Measurements from ENCODE around the gene CYTH2.
"Not testable (repeated sequence)": the region's sequence is repeated elsewhere in the genome, so short reads cannot be mapped to it uniquely, and the experiment has no call there.

The CYTH2 gene

DNA sequence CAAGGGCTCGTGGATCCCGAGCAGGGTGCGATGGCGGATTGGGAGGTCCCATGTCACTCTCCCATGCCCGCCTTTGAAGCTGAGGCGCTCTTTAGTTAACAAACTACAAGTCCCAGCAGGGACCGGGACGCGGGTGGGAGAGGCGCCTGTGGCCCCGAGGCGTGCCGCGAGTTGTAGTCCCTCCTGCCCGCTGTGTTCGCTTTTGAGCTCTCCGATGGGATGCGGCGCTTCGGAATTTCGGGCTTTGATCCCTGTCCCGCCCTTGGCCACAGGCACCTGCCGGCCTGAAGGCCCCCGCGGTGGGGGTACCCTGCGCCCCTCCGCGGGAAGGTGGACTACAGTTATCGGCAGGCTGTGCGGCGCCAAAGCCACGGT is 11.0 kb downstream of the CYTH2 start:
- H3K4me3 ChIP-seq (ENCODE audit: low read length): peak overlapping the region; percentile 58
- no peaks in the 10 kb centered on the region for H3K9me3 ChIP-seq (replicated peaks; ENCODE audit: low read length)
- H3K4me2 ChIP-seq (ENCODE audit: low read length): peak overlapping the region; percentile 81
- H3K4me1 ChIP-seq (ENCODE audit: control insufficient read depth, insufficient read depth, low read length): peaks cover 25% of the 10 kb centered on the region
- peak overlapping the region; percentile 52 for H3K9ac ChIP-seq (ENCODE audit: low read depth, low read length)
- H3K36me3 ChIP-seq (ENCODE audit: insufficient read depth, low read length): peaks cover 42% of the 10 kb centered on the region
- no peaks in the 10 kb centered on the region for H3K27me3 ChIP-seq (ENCODE audit: control insufficient read depth, insufficient read depth, low read length)

DNA sequence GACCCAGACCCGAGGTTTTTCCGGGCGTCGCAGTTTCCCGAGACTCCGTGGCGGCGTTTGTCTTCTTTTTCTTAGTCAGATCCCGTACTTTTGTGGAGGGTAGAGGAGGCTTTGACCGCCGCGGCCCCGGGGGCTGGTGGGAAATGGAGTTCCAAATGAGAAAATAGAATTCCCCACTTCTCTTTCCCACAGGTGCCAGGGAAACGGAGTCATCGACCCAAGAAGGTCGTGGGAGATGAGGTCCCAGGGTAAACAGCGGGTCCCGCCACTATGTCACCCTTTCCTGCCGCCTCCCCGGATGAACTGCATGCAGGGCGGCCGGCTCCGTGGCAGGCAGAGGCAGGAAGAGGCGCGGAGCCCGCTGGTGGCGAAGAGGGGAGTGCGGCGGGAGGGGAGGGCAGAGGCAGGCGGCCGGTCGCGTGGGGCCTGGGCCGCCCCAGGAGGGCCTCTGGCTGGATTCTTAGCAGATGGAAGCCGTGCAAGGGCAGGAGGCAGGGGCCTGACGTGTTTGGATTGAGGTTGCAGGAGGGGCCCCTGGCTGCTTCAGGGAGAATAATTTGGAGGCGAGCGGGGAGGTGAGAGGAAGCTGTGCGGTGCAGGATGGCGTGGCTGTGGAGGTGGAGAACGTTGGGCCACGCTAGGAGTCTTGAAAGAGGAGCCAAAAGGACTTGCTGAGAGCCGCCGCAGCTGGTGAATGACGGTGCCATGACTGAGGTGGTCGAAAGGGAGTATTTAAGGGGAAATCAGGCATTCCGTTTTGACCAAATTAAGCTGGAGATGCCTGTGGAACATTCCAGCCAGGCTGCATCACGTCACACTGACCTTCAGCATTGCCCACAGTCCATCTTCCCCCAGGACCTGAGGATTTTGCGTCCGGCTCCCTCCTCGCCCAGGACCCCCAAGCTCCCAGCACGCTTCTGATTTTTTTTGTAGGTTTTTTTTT is 11.7 kb downstream of the CYTH2 start:
- H3K27me3 ChIP-seq (ENCODE audit: control insufficient read depth, insufficient read depth, low read length): no peaks in the 10 kb centered on the region
- H3K36me3 ChIP-seq (ENCODE audit: insufficient read depth, low read length): peaks cover 36% of the 10 kb centered on the region
- H3K9ac ChIP-seq (ENCODE audit: low read depth, low read length): peak overlapping the region; percentile 52
- H3K9me3 ChIP-seq (replicated peaks; ENCODE audit: low read length): no peaks in the 10 kb centered on the region
- peak overlapping the region; percentile 58 for H3K4me3 ChIP-seq (ENCODE audit: low read length)
- peaks cover 25% of the 10 kb centered on the region for H3K4me1 ChIP-seq (ENCODE audit: control insufficient read depth, insufficient read depth, low read length)
- peak overlapping the region; percentile 81 for H3K4me2 ChIP-seq (ENCODE audit: low read length)

DNA sequence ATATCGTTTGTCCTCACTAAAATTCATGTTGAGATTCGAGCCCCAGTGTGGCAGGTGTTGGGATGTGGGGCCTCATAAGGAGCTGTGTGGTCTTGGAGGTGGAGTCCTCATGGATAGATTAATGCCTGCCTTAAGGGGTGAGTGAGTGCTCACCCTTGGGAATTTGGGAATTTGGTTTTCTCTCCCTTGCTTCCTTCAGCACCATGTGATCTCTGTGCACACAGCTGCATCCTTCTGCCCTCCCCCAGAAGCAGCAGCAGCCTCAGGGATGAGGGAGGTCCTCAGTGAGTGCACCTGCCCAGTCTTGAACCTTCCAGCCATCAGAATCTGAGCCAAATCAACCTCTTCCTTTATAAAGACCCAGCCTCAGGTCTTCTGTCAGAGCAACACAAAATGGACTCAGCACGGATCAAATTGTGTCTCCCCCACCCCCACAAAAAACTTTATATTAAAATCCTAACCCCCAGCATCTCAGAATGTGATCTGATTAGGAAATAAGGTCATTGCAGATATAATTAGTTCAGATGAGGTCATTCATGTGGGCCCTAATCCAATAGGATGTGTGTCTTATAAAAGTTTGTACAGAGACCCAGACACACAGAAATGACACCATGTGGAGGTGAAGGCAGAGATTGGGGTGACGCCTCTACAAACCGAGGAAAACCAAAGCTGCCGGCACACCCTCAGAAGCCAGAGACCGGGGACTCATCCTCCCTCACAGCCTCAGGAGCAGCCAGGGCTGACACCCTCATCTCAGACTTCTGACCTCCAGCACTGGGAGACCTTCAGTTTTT is 12.9 kb downstream of the CYTH2 start:
- no peak overlapping the region for H3K9ac ChIP-seq (ENCODE audit: low read depth, low read length)

DNA sequence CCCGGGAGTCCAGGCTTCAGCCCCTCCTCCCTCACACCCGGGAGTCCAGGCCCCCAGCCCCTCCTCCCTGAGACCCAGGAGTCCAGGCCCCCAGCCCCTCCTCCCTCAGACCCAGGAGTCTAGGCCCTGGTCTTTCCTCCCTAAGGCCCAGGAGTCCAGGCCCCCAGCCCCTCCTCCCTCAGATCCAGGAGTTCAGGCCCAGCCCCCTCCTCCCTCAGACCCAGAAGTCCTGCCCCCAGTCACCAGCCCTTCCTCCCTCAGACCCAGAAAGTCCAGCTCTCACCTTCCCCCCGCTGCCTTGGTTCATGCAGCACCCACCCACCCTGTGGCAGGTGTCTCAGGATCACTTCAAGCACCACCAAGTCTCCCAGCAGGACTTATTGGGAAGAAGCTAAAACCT is 14.1 kb downstream of the CYTH2 start:
- Histone ChIP-seq H3K9me3 (replicated peaks; ENCODE audit: low read length) (no peaks in the 10 kb centered on the region), H3K4me3 (ENCODE audit: low read length) (no peak overlapping the region), H3K9ac (ENCODE audit: low read depth, low read length) (no peak overlapping the region), H3K27me3 (ENCODE audit: control insufficient read depth, insufficient read depth, low read length) (no peaks in the 10 kb centered on the region), H3K4me1 (ENCODE audit: control insufficient read depth, insufficient read depth, low read length) (peaks cover 40% of the 10 kb centered on the region), H3K36me3 (ENCODE audit: insufficient read depth, low read length) (peaks cover 15% of the 10 kb centered on the region), H3K4me2 (ENCODE audit: low read length) (no peak overlapping the region)

More for the DNA sequence above, 12.9 kb downstream of the CYTH2 start:
- Histone ChIP-seq H3K4me2 (ENCODE audit: low read length) (no peak overlapping the region), H3K27me3 (ENCODE audit: control insufficient read depth, insufficient read depth, low read length) (no peaks in the 10 kb centered on the region), H3K4me1 (ENCODE audit: control insufficient read depth, insufficient read depth, low read length) (peaks cover 27% of the 10 kb centered on the region), H3K9me3 (replicated peaks; ENCODE audit: low read length) (no peaks in the 10 kb centered on the region), H3K36me3 (ENCODE audit: insufficient read depth, low read length) (peaks cover 26% of the 10 kb centered on the region), H3K4me3 (ENCODE audit: low read length) (no peak overlapping the region)

DNA sequence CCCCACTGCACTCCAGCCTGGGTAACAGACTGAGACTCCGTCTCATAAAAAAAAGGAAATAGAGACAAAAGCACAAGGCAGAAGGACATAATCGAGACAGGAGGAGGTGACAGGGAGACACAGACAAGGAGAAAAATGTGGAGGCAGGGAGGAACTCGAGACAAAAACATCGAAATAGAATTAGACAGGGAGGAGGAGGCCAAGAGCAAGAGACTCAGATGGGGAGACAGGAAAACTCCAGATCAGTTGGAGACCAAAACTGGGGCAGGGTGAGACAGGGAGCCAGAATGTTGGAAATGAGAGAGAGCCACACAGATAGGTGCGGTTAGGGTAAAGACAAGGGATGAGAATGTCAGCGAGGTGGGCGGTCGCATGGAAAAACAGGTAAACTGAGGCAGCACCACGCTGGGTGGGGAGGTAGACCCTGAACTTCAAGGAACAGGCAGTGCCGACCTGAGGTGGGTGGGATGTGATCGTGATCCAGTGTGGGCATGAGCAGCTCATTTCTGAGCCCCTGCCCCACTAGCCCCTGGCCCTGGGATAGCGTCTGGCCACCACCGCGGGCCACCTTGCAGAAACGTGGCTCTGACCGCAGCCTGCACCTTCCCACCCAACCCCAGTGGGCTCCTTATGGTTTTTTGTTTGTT is 15.2 kb downstream of the CYTH2 start:
- Histone ChIP-seq H3K4me1 (ENCODE audit: control insufficient read depth, insufficient read depth, low read length) (peaks cover 42% of the 10 kb centered on the region), H3K9ac (ENCODE audit: low read depth, low read length) (no peak overlapping the region), H3K36me3 (ENCODE audit: insufficient read depth, low read length) (peaks cover 9% of the 10 kb centered on the region), H3K4me3 (ENCODE audit: low read length) (no peak overlapping the region), H3K9me3 (replicated peaks; ENCODE audit: low read length) (no peaks in the 10 kb centered on the region), H3K4me2 (ENCODE audit: low read length) (no peak overlapping the region), H3K27me3 (ENCODE audit: control insufficient read depth, insufficient read depth, low read length) (no peaks in the 10 kb centered on the region)

DNA sequence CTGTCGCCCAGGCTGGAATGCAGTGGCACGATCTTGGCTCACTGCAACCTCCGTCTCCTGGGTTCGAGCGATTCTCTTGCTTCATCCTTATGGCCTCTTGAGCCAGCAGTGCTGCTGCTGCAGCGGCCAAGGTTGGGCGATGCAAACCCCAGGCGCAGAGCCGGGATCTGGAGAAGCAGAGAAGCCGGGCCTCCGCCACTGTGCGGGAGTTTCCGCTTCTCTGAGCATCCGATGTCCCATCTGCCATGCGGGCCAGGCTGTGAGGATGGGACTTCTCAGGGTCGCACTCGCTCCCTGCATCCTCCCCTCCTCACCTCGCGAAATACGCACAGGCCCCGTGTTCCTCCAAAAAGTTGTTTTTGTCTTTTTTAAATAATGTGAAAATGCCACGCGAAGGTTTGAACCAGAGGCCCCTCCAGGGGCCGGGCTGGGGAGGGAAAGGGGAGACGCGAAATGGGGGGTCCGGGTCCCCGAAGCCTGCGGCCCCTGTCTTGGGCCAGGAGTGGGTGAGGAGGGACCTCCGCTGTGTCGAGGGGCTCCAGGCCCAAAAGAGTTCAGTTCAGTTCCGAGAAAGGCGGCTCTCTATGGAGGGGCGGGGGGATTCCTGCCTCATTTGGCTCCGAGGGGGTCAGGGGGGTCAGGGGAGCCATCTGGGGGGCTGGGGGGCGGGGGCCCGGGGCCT is 15.9 kb downstream of the CYTH2 start:
- peaks cover 3% of the 10 kb centered on the region for H3K27me3 ChIP-seq (ENCODE audit: control insufficient read depth, insufficient read depth, low read length)
- peaks cover 36% of the 10 kb centered on the region for H3K4me1 ChIP-seq (ENCODE audit: control insufficient read depth, insufficient read depth, low read length)
- H3K36me3 ChIP-seq (ENCODE audit: insufficient read depth, low read length): peaks cover 3% of the 10 kb centered on the region
- no peak overlapping the region for H3K9ac ChIP-seq (ENCODE audit: low read depth, low read length)
- H3K4me3 ChIP-seq (ENCODE audit: low read length): no peak overlapping the region
- no peaks in the 10 kb centered on the region for H3K9me3 ChIP-seq (replicated peaks; ENCODE audit: low read length)
- H3K4me2 ChIP-seq (ENCODE audit: low read length): no peak overlapping the region

DNA sequence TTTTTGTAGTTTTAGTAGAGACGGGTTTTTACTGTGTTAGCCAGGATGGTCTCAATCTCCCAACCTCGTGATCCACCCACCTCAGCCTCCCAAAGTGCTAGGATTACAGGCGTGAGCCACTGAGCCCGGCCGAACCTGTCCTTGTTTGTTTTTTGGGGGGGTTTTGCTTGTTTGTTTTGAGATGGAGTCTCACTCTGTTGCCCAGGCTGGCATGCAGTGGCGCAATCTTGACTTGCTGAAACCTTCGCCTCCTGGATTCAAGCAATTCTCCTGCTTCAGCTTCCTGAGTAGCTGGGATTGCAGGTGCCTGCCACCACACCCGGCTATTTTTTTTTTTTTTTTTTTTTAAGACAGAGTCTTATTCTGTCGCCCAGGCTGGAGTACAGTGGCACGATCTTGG is 17.5 kb downstream of the CYTH2 start:
- peaks cover 24% of the 10 kb centered on the region for H3K4me1 ChIP-seq (ENCODE audit: control insufficient read depth, insufficient read depth, low read length)
- not testable (repeated sequence) for H3K9ac ChIP-seq (ENCODE audit: low read depth, low read length); H3K9me3 ChIP-seq (replicated peaks; ENCODE audit: low read length); H3K27me3 ChIP-seq (ENCODE audit: control insufficient read depth, insufficient read depth, low read length); H3K36me3 ChIP-seq (ENCODE audit: insufficient read depth, low read length); H3K4me3 ChIP-seq (ENCODE audit: low read length); H3K4me2 ChIP-seq (ENCODE audit: low read length)

DNA sequence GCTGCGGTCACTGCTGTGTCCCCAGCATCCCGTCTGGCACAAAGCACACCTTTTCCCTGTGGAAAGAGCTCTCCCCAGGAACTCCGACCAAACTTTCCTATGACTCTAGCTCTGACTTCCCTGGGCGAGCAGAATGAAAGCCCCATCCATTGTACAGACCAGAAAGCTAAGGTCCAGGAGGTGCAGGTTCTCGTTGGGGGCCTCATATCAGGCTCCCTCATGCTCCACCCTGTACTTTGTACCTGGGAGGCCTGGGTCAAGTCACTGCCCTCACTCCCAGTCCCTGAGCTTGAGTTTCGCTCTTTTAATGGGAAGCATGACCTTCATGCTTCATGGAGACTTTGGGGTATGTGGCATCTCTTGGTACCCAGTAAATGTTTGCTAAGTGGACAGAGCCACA is 18.4 kb downstream of the CYTH2 start:
- Histone ChIP-seq H3K27me3 (ENCODE audit: control insufficient read depth, insufficient read depth, low read length) (peaks cover 8% of the 10 kb centered on the region), H3K4me3 (ENCODE audit: low read length) (peak overlapping the region; percentile 19), H3K4me2 (ENCODE audit: low read length) (peak overlapping the region; percentile 68), H3K9me3 (replicated peaks; ENCODE audit: low read length) (no peaks in the 10 kb centered on the region), H3K9ac (ENCODE audit: low read depth, low read length) (peak overlapping the region; percentile 6), H3K4me1 (ENCODE audit: control insufficient read depth, insufficient read depth, low read length) (peaks cover 18% of the 10 kb centered on the region), H3K36me3 (ENCODE audit: insufficient read depth, low read length) (no peaks in the 10 kb centered on the region)

DNA sequence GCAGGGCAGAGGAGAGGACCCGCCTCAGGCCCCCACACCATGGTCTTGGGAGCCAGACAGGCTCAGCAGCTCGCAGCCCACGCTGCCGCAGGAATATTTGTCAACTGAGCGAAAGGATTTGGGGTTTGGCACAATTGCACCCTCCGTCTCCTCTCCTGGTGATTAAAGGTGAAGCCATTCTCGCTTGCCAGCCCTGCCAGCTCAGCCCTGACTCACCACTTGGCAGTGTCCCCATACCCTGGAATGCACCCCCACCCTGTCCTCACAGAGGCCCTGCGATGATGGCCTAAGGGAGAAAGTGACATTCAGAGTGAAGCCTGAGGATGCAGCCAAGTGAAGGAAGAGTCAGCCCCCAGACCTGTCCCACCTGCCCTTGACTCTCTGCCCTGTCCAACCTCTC is 18.8 kb downstream of the CYTH2 start:
- Histone ChIP-seq H3K4me2 (ENCODE audit: low read length) (peak overlapping the region; percentile 68), H3K4me1 (ENCODE audit: control insufficient read depth, insufficient read depth, low read length) (peaks cover 18% of the 10 kb centered on the region), H3K36me3 (ENCODE audit: insufficient read depth, low read length) (no peaks in the 10 kb centered on the region), H3K4me3 (ENCODE audit: low read length) (peak overlapping the region; percentile 50), H3K27me3 (ENCODE audit: control insufficient read depth, insufficient read depth, low read length) (peaks cover 8% of the 10 kb centered on the region), H3K9me3 (replicated peaks; ENCODE audit: low read length) (no peaks in the 10 kb centered on the region), H3K9ac (ENCODE audit: low read depth, low read length) (no peak overlapping the region)

DNA sequence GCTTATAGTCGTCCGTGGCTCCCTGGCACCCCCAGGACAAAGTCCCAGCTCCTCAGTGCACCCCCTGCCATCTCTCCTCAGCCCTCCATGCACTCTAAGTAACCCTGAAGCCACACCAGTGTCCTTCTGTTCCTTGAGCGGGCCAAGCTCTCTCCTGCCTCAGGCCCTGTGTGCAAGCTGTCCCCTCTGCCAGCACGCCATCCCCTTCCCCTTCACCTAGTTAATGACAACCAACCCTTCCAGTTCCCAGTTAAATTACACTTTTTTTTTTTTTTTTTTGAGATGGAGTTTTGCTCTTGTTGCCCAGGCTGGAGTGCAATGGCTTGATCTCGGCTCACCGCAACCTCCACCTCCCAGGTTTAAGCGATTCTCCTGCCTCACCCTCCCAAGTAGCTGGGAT is 19.3 kb downstream of the CYTH2 start:
- H3K36me3 ChIP-seq (ENCODE audit: insufficient read depth, low read length); H3K9me3 ChIP-seq (replicated peaks; ENCODE audit: low read length); H3K27me3 ChIP-seq (ENCODE audit: control insufficient read depth, insufficient read depth, low read length); H3K9ac ChIP-seq (ENCODE audit: low read depth, low read length): not testable (repeated sequence)
- Histone ChIP-seq H3K4me2 (ENCODE audit: low read length) (peak overlapping the region; percentile 68), H3K4me1 (ENCODE audit: control insufficient read depth, insufficient read depth, low read length) (peaks cover 18% of the 10 kb centered on the region), H3K4me3 (ENCODE audit: low read length) (peak overlapping the region; percentile 50)

Data from skeletal muscle satellite cell (primary cell).